Stomach (tissue), 9 donors: ENCODE data around the gene RRAS. TPM values are rescaled to one million over a fixed set of nuclear protein-coding genes. Genes with fewer than 3 reads are reported as not detected.

Experiments
- DNase-seq, 2 donors: peaks; one replicate each; pipeline versions ENCODE4 v3.0.0 to v3.0.0-alpha.2; 2013 to 2019
- H3K27ac ChIP-seq, 5 donors: fragments of 200-600 bp in 4 of 5; sonication (generic) in 4 of 5; one replicate each; pipeline ENCODE4 v1.5.1; 2013 to 2019; ENCODE audit warnings: mild to moderate bottlenecking in 1 of 5, moderate library complexity in 1 of 5
- H3K27me3 ChIP-seq, 3 donors: fragments of 200-600 bp; sonication (generic); one replicate each; pipeline ENCODE4 v1.5.1; 2017 to 2019; ENCODE audit warnings: mixed run types in 1 of 3
- H3K36me3 ChIP-seq, 4 donors: fragments of 200-600 bp; sonication (generic); 1 replicate in 3 of 4; 2 replicates in 1 of 4; pipeline ENCODE4 v1.5.1; 2016 to 2019
- H3K4me1 ChIP-seq, 4 donors: fragments of 200-600 bp; sonication (generic); one replicate each; pipeline ENCODE4 v1.5.1; 2016 to 2019
- H3K4me3 ChIP-seq, 4 donors: fragments of 200-600 bp; sonication (generic) in 3 of 4; one replicate each; pipeline ENCODE4 v1.5.1; 2016 to 2019; ENCODE audit warnings: mild to moderate bottlenecking in 1 of 4
- H3K9me3 ChIP-seq, 4 donors: fragments of 200-600 bp; sonication (generic); one replicate each; pipeline ENCODE4 v1.5.1; 2016 to 2019
- EP300 ChIP-seq: sonication (generic); formaldehyde crosslinking; IDR thresholded peaks from one replicate; pipeline ENCODE4 v1.6.1; 2017; ENCODE audit warnings: antibody characterized with exemption
- POLR2A ChIP-seq, 4 donors: fragments of 450-650 bp; IDR thresholded peaks; one replicate each; pipeline ENCODE4 v1.6.1; 2016; ENCODE audit warnings: antibody characterized with exemption in 4 of 4, control low read depth in 2 of 4, mild to moderate bottlenecking in 1 of 4, moderate library complexity in 1 of 4
- POLR2AphosphoS5 ChIP-seq, 3 donors: sonication (generic); formaldehyde crosslinking; IDR thresholded peaks; one replicate each; pipeline ENCODE4 v1.6.1; 2016; ENCODE audit warnings: antibody characterized with exemption in 3 of 3
- WGBS, 5 donors: extraction: QIAGEN DNeasy Blood & Tissue Kit in 3 of 5; methylation state at CpG; one replicate each; pipeline versions ENCODE4 v1.1.5 to v1.1.7; 2013 to 2018; 5-methylcytosine and 5-hydroxymethylcytosine counted together
- intact Hi-C: fragments of 100-400 bp; cut with DNase I; formaldehyde crosslinking; loops from one replicate; pipeline ENCODE4 v1.15.1; 2023; ENCODE audit warnings: low total_unique reads
- polyA plus RNA-seq, 3 donors: library from polyadenylated mRNA; stranded (reverse); fragments of 200-250 nt; gene quantifications; one replicate each; pipeline ENCODE4 v1.2.3, GENCODE V29; 2013
- total RNA-seq, 5 donors: library from RNA; depleted of rRNA; stranded (reverse); fragments of >200 nt; gene quantifications; one replicate each; pipeline versions ENCODE4 v1.1.0 to v1.2.3, GENCODE V29; 2014 to 2016
- TF ChIP-seq, protein P1 (sequence below), 7 experiments: fragments of 450-650 bp in 4 of 7; fragments of 200-600 bp in 3 of 7; sonication (generic) in 3 of 7; IDR thresholded peaks; one replicate each; pipeline ENCODE4 v1.5.1; 2016 to 2019; ENCODE audit warnings: antibody characterized with exemption in 7 of 7, control low read depth in 2 of 7, mild to moderate bottlenecking in 1 of 7
- donor health status: healthy with polysubstance abuse.
- donor health status: Bipolar disorder and iron deficiency.
- donor health status: healthy.

RRAS gene
- total and polyA plus RNA-seq, 8 donors: 7.7 to 145 (median 103) TPM

GRCh38 chr19:49599378-49600295 lies 40.3 kb downstream of the RRAS start:
- TF ChIP-seq POLR2A (IDR thresholded peaks at IDR 0.05): no peak
- TF ChIP-seq POLR2AphosphoS5 (IDR thresholded peaks at IDR 0.05): no peak
- TF ChIP-seq EP300: no peak
- TF ChIP-seq, protein P1, sequence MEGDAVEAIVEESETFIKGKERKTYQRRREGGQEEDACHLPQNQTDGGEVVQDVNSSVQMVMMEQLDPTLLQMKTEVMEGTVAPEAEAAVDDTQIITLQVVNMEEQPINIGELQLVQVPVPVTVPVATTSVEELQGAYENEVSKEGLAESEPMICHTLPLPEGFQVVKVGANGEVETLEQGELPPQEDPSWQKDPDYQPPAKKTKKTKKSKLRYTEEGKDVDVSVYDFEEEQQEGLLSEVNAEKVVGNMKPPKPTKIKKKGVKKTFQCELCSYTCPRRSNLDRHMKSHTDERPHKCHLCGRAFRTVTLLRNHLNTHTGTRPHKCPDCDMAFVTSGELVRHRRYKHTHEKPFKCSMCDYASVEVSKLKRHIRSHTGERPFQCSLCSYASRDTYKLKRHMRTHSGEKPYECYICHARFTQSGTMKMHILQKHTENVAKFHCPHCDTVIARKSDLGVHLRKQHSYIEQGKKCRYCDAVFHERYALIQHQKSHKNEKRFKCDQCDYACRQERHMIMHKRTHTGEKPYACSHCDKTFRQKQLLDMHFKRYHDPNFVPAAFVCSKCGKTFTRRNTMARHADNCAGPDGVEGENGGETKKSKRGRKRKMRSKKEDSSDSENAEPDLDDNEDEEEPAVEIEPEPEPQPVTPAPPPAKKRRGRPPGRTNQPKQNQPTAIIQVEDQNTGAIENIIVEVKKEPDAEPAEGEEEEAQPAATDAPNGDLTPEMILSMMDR (IDR thresholded peaks at IDR 0.05): no peak
- H3K36me3 ChIP-seq: peaks cover 92 to 100% (median 100%) of the 10 kb centered on the region in 4 donors

GRCh38 chr19:49597703-49597974 lies 42.3 kb downstream of the RRAS start:
- Histone ChIP-seq H3K27me3 (no peaks in the 10 kb centered on the region), H3K27ac (no peak overlapping the region), H3K4me3 (no peak overlapping the region), H3K4me1 (peaks cover 16 to 30% (median 22%) of the 10 kb centered on the region in 4 donors), H3K9me3 (no peaks in the 10 kb centered on the region), H3K36me3 (peaks cover 79 to 89% (median 88%) of the 10 kb centered on the region in 4 donors)
- TF ChIP-seq, protein P1 (IDR thresholded peaks at IDR 0.05): no peak
- TF ChIP-seq POLR2A (IDR thresholded peaks at IDR 0.05) (no peak), POLR2AphosphoS5 (IDR thresholded peaks at IDR 0.05) (no peak), EP300 (no peak)
- DNase-seq: no peak
- intact Hi-C loops: no loop called here
- WGBS, 5 donors: 92 to 97% (median 94%) methylated on average over 20 to 29 of the region's 29 CpGs

More at GRCh38 chr19:49599378-49600295, 40.3 kb downstream of the RRAS start:
- no peaks in the 10 kb centered on the region for H3K9me3 ChIP-seq
- no peak overlapping the region for H3K27ac ChIP-seq
- no peak overlapping the region for H3K4me3 ChIP-seq
- H3K27me3 ChIP-seq: no peaks in the 10 kb centered on the region
- H3K4me1 ChIP-seq: peaks cover 0 to 10% (median 3%) of the 10 kb centered on the region in 4 donors
- 91 to 95% (median 93%) methylated on average over 14 to 26 of the region's 26 CpGs for WGBS, 5 donors
- intact Hi-C loops: no loop called here
- no peak for DNase-seq

- Histone ChIP-seq H3K27me3 (no peaks in the 10 kb centered on the region), H3K36me3 (peaks cover 74 to 84% (median 83%) of the 10 kb centered on the region in 4 donors), H3K4me1 (peaks cover 21 to 35% (median 27%) of the 10 kb centered on the region in 4 donors), H3K27ac (no peak overlapping the region), H3K9me3 (no peaks in the 10 kb centered on the region), H3K4me3 (no peak overlapping the region)
- intact Hi-C loops: no loop called here
- no peak for DNase-seq
- TF ChIP-seq, protein P1 (IDR thresholded peaks at IDR 0.05): no peak
- TF ChIP-seq POLR2A (IDR thresholded peaks at IDR 0.05): no peak
- no peak for TF ChIP-seq EP300
- no peak for TF ChIP-seq POLR2AphosphoS5 (IDR thresholded peaks at IDR 0.05)
- 95 to 97% (median 95%) methylated on average over 50 to 65 of the region's 65 CpGs for WGBS, 5 donors
Observed at GRCh38 chr19:49596954-49597702, 42.8 kb downstream of the RRAS start.

- no peak for DNase-seq
- intact Hi-C loops: no loop called here
Observed at GRCh38 chr19:49596407-49596806, 43.5 kb downstream of the RRAS start.

More at GRCh38 chr19:49596407-49596806, 43.5 kb downstream of the RRAS start:
- Histone ChIP-seq H3K36me3 (peaks cover 66 to 77% (median 76%) of the 10 kb centered on the region in 4 donors), H3K4me3 (no peak overlapping the region), H3K27ac (no peak overlapping the region), H3K9me3 (no peaks in the 10 kb centered on the region), H3K4me1 (peaks cover 21 to 37% (median 31%) of the 10 kb centered on the region in 4 donors), H3K27me3 (no peaks in the 10 kb centered on the region)
- WGBS, 5 donors: 86 to 96% (median 94%) methylated on average over 11 to 15 of the region's 15 CpGs
- TF ChIP-seq POLR2A (IDR thresholded peaks at IDR 0.05) (no peak), POLR2AphosphoS5 (IDR thresholded peaks at IDR 0.05) (no peak)
